Limb (tissue), 2 donors: Measurements from ENCODE around the gene GSPT2.
A peak's percentile ranks its signal among the peaks of the same experiment; 100 is the strongest.
"Not testable (repeated sequence)": the region's sequence is repeated elsewhere in the genome, so short reads cannot be mapped to it uniquely, and the experiment has no call there.

Source experiments
- DNase-seq, 2 donors: peaks; one replicate each; pipeline ENCODE4 v3.0.0-alpha.2; 2016; ENCODE audit errors: extremely low spot score in 2 of 2

Gene GSPT2

GRCh38 chrX:51743179-51743957, at the start of gene GSPT2:
Gene GSPT2 (plus strand): TSS chrX:51743442. CDS start chrX:51743627, 185 bp downstream.
- DNase-seq = peak; percentile 64 to 79

DNA sequence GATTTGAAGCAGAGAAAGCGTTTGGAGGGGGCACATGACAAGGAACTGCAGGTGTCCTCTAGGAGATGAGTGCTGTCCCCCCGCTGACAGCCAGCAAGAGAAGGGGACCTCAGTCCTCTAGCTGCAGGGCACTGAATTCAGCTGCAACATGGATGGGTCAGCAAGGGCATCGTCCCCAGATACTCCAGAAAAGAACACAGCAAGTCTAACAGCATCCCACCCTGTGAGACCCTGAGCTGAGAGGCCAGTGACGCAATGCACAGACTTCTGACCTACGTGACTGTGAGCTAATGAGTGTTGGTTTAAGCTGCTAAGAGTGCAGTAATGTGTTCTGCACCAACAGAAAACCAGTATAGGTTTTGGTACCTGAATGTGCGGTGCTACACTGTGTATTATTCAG, 49.0 kb upstream of the GSPT2 start:
- no peak for DNase-seq

DNA sequence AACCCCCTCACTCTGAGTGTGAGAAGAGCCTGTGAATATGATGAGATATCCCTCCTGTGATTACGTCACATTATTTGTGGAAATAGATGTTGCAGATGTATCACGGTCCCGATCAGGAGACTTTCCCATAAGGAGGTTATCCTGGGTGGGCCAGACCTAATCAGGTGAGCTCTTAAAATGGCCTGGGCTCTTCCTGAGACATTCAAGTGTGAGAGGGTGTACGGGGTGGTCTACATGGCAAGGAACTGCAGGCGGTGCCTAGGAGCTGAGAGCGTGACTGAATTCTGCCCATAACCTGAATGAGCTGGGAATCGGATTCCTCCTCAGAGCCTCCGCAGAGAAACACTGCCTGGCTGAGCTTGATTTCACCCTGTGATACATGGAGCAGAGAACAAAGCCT, 45.8 kb upstream of the GSPT2 start:
- DNase-seq = no peak

- DNase-seq = not testable (repeated sequence)
These were observed 32.7 kb upstream of the GSPT2 start, which contains the start of gene CENPVL1 for GRCh38 chrX:51710277-51711164. Gene CENPVL1 (plus strand): TSS chrX:51710512. CDS start chrX:51710512, 0 bp downstream.

DNA sequence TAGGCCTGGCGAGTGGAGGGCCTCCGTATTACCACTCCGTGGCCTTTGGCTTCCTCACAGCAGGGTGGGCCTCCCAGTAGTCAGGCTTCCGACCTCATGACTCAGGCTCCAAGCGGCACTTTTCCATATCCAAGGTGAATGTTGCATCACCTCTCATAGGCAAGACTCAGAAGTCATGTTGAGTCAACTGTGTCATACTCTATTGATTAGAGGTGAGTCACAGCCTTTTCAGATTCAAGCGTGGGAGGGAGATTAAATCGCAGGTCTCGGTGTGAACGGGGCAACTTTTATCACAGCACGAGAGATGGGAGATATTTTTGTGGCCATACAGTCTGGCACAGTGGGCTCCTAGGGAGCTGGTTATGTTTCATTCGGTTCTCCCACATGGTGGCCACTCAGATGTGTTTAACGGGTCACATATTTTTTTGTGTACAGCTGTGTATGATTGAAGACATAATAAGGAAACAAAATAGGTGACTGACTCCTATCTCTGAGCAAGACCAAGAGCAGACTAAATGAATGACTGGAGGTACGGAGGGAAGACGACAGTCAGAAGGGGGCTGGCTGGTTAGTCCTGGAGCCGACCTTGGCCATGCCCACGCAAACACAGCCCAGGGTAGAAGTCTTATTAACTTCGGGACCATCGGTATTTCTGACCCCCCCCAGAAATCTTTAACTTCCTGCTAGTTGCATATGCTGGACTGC, 30.1 kb upstream of the GSPT2 start:
- not testable (repeated sequence) for DNase-seq

GRCh38 chrX:51728202-51728601, 15.0 kb upstream of the GSPT2 start:
- no peak for DNase-seq

DNA sequence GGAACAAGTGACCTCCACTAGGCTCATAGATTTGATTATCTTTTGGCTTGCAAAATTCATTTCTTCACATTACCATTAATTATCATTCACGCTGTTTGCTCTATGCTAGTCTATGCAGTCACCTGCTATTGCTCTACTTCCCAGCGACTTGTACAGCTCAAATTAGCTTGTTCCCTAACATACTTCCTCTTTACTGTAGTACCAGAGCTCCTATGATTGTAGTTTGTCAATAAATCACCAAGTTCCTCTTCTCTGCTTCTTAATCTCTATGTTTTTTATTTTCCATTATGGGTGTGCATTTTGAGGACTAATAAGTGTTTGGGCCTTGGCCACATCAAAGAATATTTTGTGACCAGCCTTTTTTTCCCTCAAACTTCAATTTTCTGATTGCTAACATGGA, 6.2 kb upstream of the GSPT2 start:
- DNase-seq = no peak

- DNase-seq = no peak
These were observed 656 bp upstream of the GSPT2 start for GRCh38 chrX:51742586-51742985.

DNA sequence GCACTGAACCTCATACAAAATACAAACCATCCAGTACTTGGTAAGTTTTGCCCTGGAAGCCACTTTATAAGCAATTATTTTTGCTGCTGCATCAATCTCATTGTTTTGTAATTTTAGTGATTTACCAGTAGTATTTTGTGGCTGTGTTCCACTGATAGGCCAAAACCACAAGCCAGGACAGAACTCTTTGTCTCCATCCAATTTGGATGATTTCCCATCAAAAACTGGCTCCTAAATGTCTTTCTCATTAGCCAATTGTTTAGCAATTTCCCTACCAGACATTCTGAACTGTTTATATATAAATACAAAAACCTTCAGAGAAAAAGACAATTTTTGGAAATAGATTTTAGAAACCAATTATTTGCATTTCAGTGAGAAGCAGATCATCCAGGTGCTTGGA, 4.4 kb downstream of the GSPT2 start:
- no peak for DNase-seq

GRCh38 chrX:51759055-51759839, 16.0 kb downstream of the GSPT2 start:
- no peak for DNase-seq

- no peak for DNase-seq
These were observed 17.4 kb downstream of the GSPT2 start for GRCh38 chrX:51760657-51761056.

- no peak for DNase-seq
These were observed 23.3 kb downstream of the GSPT2 start for GRCh38 chrX:51766546-51766945.

GRCh38 chrX:51776851-51777250, 33.6 kb downstream of the GSPT2 start:
- no peak for DNase-seq

GRCh38 chrX:51779306-51779705, 36.1 kb downstream of the GSPT2 start:
- DNase-seq = no peak

- no peak for DNase-seq
These were observed 51.9 kb downstream of the GSPT2 start for GRCh38 chrX:51795136-51795535.
